GM12892 (cell line): ENCODE results near the gene TMIGD2.

ENCODE experiments used
- POLR2A ChIP-seq: IDR thresholded peaks from 2 replicates; pipeline ENCODE4 v1.6.1; 2011; ENCODE audit warnings: low read depth, low read length, control low read depth
- POLR2AphosphoS5 ChIP-seq: IDR thresholded peaks from 2 replicates; pipeline ENCODE4 v1.6.1; 2011; ENCODE audit warnings: low read depth, low read length, control low read depth
- TAF1 ChIP-seq: IDR thresholded peaks from 2 replicates; pipeline ENCODE4 v1.6.1; 2011; ENCODE audit warnings: low read depth, mild to moderate bottlenecking, control low read depth, low read length, borderline replicate concordance

- no peak for TF ChIP-seq POLR2A
- no peak for TF ChIP-seq TAF1
- no peak for TF ChIP-seq POLR2AphosphoS5
Measured at GRCh38 chr19:4322942-4323665, 20.9 kb upstream of the TMIGD2 start.
